Keratinocyte (primary cell): ENCODE results near the gene RELL1. TPM values are rescaled to one million over a fixed set of nuclear protein-coding genes. Genes with fewer than 3 reads are reported as not detected.
A peak's percentile ranks its signal among the peaks of the same experiment; 100 is the strongest.

Experiments
- DNase-seq: peaks from one replicate; pipeline ENCODE4 v3.0.0-alpha.2; 2011; ENCODE audit warnings: low read depth, missing footprints, low spot score
- FAIRE-seq: peaks from 2 replicates; lab custom pipeline; 2011; peaks lifted over from hg19 to GRCh38; lab: Jason Lieb, UNC
- H2AFZ ChIP-seq: 2 replicates; pipeline ENCODE4 v1.6.0; 2012; ENCODE audit warnings: low read length, control low read depth, inconsistent platforms; ENCODE audit not compliant: control insufficient read depth
- H3K27ac ChIP-seq: 2 replicates; pipeline ENCODE4 v1.5.1; 2011; ENCODE audit warnings: low read length; ENCODE audit not compliant: control insufficient read depth, insufficient read depth
- H3K27me3 ChIP-seq: 3 replicates; pipeline ENCODE4 v1.6.0; 2011; ENCODE audit warnings: low read length; ENCODE audit not compliant: control insufficient read depth, insufficient read depth; ENCODE audit errors: extremely low read depth
- H3K36me3 ChIP-seq, 2 experiments: 2 replicates in 1 of 2; 3 replicates in 1 of 2; pipeline ENCODE4 v1.5.1; 2011; ENCODE audit warnings: low read length in 2 of 2, mild to moderate bottlenecking in 1 of 2; ENCODE audit not compliant: control insufficient read depth in 2 of 2, insufficient read depth in 2 of 2; ENCODE audit errors: extremely low read depth in 1 of 2
- H3K4me1 ChIP-seq: 3 replicates; pipeline ENCODE4 v1.5.1; 2011; ENCODE audit warnings: low read length; ENCODE audit not compliant: control insufficient read depth, insufficient read depth; ENCODE audit errors: extremely low read depth
- H3K4me2 ChIP-seq: 3 replicates; pipeline ENCODE4 v1.6.0; 2011; ENCODE audit warnings: low read depth, low read length; ENCODE audit not compliant: control insufficient read depth, insufficient read depth; ENCODE audit errors: extremely low read depth
- H3K4me3 ChIP-seq, 3 experiments: fragments of 200-600 bp in 1 of 3; sonication (generic) in 1 of 3; 2 replicates in 2 of 3; 3 replicates in 1 of 3; pipeline ENCODE4 v1.5.1; 2011 to 2016; ENCODE audit warnings: low read length in 3 of 3, mild to moderate bottlenecking in 3 of 3, control low read depth in 2 of 3, inconsistent platforms in 1 of 3, low read depth in 1 of 3, mixed read lengths in 1 of 3, mixed run types in 1 of 3, moderate library complexity in 1 of 3; ENCODE audit not compliant: control insufficient read depth in 2 of 3, insufficient read depth in 2 of 3; ENCODE audit errors: extremely low read depth in 1 of 3
- H3K79me2 ChIP-seq: 2 replicates; pipeline ENCODE4 v1.6.0; 2012; ENCODE audit warnings: low read length; ENCODE audit not compliant: control insufficient read depth, insufficient read depth
- H3K9ac ChIP-seq: 3 replicates; pipeline ENCODE4 v1.6.0; 2011; ENCODE audit warnings: low read length; ENCODE audit not compliant: control insufficient read depth, insufficient read depth; ENCODE audit errors: extremely low read depth
- H3K9me1 ChIP-seq: 3 replicates; pipeline ENCODE4 v1.6.0; 2011; ENCODE audit warnings: low read length; ENCODE audit not compliant: control insufficient read depth, insufficient read depth; ENCODE audit errors: extremely low read depth
- H3K9me3 ChIP-seq: 2 replicates; pipeline ENCODE4 v1.5.1; 2012; ENCODE audit warnings: low read depth, low read length; ENCODE audit not compliant: control insufficient read depth
- H4K20me1 ChIP-seq: 3 replicates; pipeline ENCODE4 v1.6.0; 2011; ENCODE audit warnings: low read length; ENCODE audit not compliant: control insufficient read depth, insufficient read depth; ENCODE audit errors: extremely low read depth
- CTCF ChIP-seq, 3 experiments: IDR thresholded peaks in 1 of 3; conservative IDR thresholded peaks in 1 of 3; optimal IDR thresholded peaks in 1 of 3; 2 replicates in 2 of 3; 3 replicates in 1 of 3; pipeline versions ENCODE3 to v1.5.1; 2011; ENCODE audit warnings: low read length in 3 of 3, mild to moderate bottlenecking in 3 of 3, moderate library complexity in 2 of 3, control low read depth in 1 of 3, inconsistent platforms in 1 of 3; ENCODE audit not compliant: insufficient read depth in 2 of 3; ENCODE audit errors: extremely low read depth in 1 of 3
- EZH2 ChIP-seq: IDR thresholded peaks from one replicate; pipeline ENCODE4 v1.6.1; 2012; ENCODE audit warnings: inconsistent platforms, mild to moderate bottlenecking, low read length, moderate library complexity
- dilution Hi-C: fragments of 300-500 bp; cut with MboI; formaldehyde crosslinking; loops from one replicate; pipeline ENCODE4 v1.7.0; 2020; ENCODE audit warnings: low sequenced_read_pairs; ENCODE audit not compliant: extremely low pct_ligation_motif_present
- polyA plus RNA-seq, 5 experiments: library from polyadenylated mRNA; depleted of rRNA in 3 of 5; stranded (reverse) in 3 of 5; stranded (forward) in 1 of 5; unstranded in 1 of 5; fragments of >200 nt; gene quantifications; 1 replicate in 1 of 5; 2 replicates in 3 of 5; 3 replicates in 1 of 5; pipeline versions ENCODE4 v1.2.1 to v1.2.3, GENCODE V29; 2011 to 2012; ENCODE audit warnings: missing spikeins in 2 of 5, low read depth in 1 of 5, low replicate concordance in 1 of 5

RELL1 gene
- polyA plus RNA-seq, 1 donor (not counting 4 experiments of a cell fraction or from before 2014, with no cell fraction given) = 9.3 TPM

- no peak for FAIRE-seq
- H3K9me1 ChIP-seq = no peaks in the 10 kb centered on the region
- no peak overlapping the region for H3K27ac ChIP-seq
- no peak overlapping the region for H2AFZ ChIP-seq
- H3K79me2 ChIP-seq = peaks cover 7% of the 10 kb centered on the region
- H3K4me2 ChIP-seq = no peak overlapping the region
- no peak overlapping the region for H3K4me3 ChIP-seq
- no peak for DNase-seq
- no peak for TF ChIP-seq CTCF (optimal IDR thresholded peaks at IDR 0.05 in 1 of 3, IDR thresholded peaks at IDR 0.05 in 1 of 3, conservative IDR thresholded peaks at IDR 0.05 in 1 of 3; ENCODE audit: extremely low read depth in 1 of 3, insufficient read depth in 2 of 3, low read length in 3 of 3)
- no peak for TF ChIP-seq EZH2
- no peaks in the 10 kb centered on the region for H3K9me3 ChIP-seq
- H3K27me3 ChIP-seq = no peaks in the 10 kb centered on the region
- no peak overlapping the region for H3K9ac ChIP-seq
- dilution Hi-C loops = no loop called here
- H3K36me3 ChIP-seq = peaks cover 4 to 20% of the 10 kb centered on the region in 2 experiments
- H4K20me1 ChIP-seq = no peaks in the 10 kb centered on the region
- peaks cover 27% of the 10 kb centered on the region for H3K4me1 ChIP-seq
Observed at GRCh38 chr4:37649268-37649667, 36.9 kb downstream of the RELL1 start.

GRCh38 chr4:37648084-37648817 lies 37.9 kb downstream of the RELL1 start:
- no peak overlapping the region for H2AFZ ChIP-seq
- dilution Hi-C loops = no loop called here
- TF ChIP-seq CTCF (optimal IDR thresholded peaks at IDR 0.05 in 1 of 3, IDR thresholded peaks at IDR 0.05 in 1 of 3, conservative IDR thresholded peaks at IDR 0.05 in 1 of 3; ENCODE audit: extremely low read depth in 1 of 3, insufficient read depth in 2 of 3, low read length in 3 of 3) (no peak), EZH2 (no peak)
- H3K9me1 ChIP-seq = no peaks in the 10 kb centered on the region
- H3K4me2 ChIP-seq = no peak overlapping the region
- H3K9ac ChIP-seq = no peak overlapping the region
- H3K9me3 ChIP-seq = no peaks in the 10 kb centered on the region
- no peak overlapping the region for H3K4me3 ChIP-seq
- H3K4me1 ChIP-seq = peaks cover 16% of the 10 kb centered on the region
- H3K79me2 ChIP-seq = peaks cover 7% of the 10 kb centered on the region
- H3K27me3 ChIP-seq = no peaks in the 10 kb centered on the region
- H3K27ac ChIP-seq = peak overlapping the region; percentile 28
- FAIRE-seq = peak; percentile 78
- peak; percentile 49 for DNase-seq
- peaks cover 4 to 20% of the 10 kb centered on the region in 2 experiments for H3K36me3 ChIP-seq
- H4K20me1 ChIP-seq = no peaks in the 10 kb centered on the region
